Adrenal gland (tissue), 5 donors: ENCODE results near the gene FAM167B.
"Not testable (repeated sequence)": the region's sequence is repeated elsewhere in the genome, so short reads cannot be mapped to it uniquely, and the experiment has no call there.

Source experiments
- CTCF ChIP-seq, 6 experiments: fragments of 450-650 bp in 4 of 6; fragments of 200-600 bp in 2 of 6; sonication (generic) in 1 of 6; IDR thresholded peaks; 1 replicate in 5 of 6; 2 replicates in 1 of 6; pipeline versions ENCODE4 v1.5.1 to v1.8.0; 2016 to 2021; ENCODE audit warnings: antibody characterized with exemption in 6 of 6, mild to moderate bottlenecking in 2 of 6, moderate library complexity in 1 of 6
- POLR2A ChIP-seq, 2 donors: fragments of 450-650 bp; IDR thresholded peaks; one replicate each; pipeline ENCODE4 v1.6.1; 2017; ENCODE audit warnings: antibody characterized with exemption in 2 of 2, mild to moderate bottlenecking in 2 of 2, moderate library complexity in 1 of 2
- donor health status: DM: no; HTN: no; CAD: no.

GRCh38 chr1:32284777-32285176 is 37.8 kb downstream of the FAM167B start:
- not testable (repeated sequence) for TF ChIP-seq CTCF, POLR2A (IDR thresholded peaks at IDR 0.05)
